ENCODE results near the gene TNIP1.

The TNIP1 gene

DNA sequence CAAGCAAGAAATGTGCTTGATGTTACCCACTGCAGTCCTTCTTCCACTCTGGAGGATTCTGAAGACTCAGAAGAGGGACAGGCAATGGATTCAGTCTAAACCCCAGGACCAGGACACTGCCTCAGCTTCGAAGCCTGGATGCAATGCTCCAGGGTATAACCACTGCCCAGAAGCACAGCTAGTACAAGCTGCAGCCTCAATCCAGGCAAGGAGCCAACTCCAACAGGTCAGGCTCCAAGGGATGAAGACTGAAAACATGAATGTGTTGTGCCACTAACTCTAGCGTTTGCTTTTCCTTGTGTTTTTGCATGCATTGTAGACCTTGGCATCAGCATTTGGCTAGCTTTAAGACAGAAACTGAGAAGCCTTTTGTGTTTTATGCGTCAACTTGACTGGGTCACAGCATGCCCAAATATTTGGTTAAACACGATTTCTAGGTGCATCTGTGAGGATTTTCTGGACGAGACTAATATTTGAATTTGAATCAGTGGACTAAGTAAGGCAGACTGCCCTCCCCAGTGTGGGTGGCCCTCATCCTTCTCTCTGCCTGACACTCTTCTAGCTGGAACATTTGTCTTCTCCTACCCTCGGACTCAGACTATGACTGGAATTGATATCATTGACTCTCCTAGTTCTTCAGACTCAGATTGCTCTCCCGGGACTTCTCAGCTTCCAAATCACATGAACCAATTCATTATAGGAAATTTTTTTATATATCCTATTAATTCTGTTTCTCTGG lies 81.0 kb downstream of the TNIP1 start:
- DNase-seq (ENCODE audit: low read depth), result no peak

- no peak for DNase-seq (ENCODE audit: low read depth)
These were observed 86.9 kb downstream of the TNIP1 start for GRCh38 chr5:150993826-150994412.

- DNase-seq (ENCODE audit: low read depth), result no peak
These were observed 87.4 kb downstream of the TNIP1 start for GRCh38 chr5:150993422-150993821.

DNA sequence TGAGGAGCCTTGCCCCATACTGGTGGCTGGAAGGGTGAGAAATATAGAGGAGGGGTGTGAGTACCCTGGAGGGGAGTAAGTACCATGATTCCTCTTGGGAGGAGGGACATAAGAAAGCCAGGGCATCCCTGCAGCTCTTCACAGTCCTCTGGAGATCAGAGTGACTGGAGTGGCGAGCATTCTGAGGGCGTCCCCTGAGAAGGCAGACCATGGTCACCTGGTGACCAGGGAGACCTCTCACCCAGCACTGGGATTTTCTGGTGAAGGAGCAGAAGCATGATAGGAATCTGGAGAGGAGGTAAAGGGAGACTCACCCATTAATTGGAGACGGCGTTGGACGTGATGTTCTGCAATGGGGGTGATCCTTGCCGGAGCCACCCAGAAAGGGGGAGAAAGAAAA lies 88.1 kb downstream of the TNIP1 start:
- no peak for DNase-seq (ENCODE audit: low read depth)

DNA sequence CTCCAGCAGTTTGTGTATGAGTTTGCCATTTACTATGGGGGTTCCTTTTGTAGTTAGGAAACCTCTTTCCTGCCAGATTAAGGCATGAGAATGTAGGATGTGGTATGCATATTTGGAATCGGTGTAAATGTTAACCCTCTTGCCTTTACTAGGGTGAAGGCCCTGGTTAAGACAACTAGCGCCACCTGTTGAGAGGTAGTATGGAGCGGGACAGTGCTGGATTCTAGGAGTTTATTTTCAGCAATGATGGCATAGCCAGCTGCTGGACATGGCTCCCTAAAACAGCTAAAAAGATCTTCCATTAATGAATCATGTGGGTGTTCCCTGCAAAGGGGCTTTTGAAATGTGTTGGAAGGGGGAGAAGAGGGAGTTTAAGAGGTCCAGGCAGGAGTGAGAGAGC lies 91.1 kb downstream of the TNIP1 start:
- no peak for DNase-seq (ENCODE audit: low read depth)

GRCh38 chr5:150987746-150988145 lies 93.1 kb downstream of the TNIP1 start:
- no peak for DNase-seq (ENCODE audit: low read depth)

All from HS-5 (cell line).